Thyroid gland (tissue), 4 donors: ENCODE measurements around the gene NOTCH4. TPM values are rescaled to one million over a fixed set of nuclear protein-coding genes. Genes with fewer than 3 reads are reported as not detected.

Experiments
- DNase-seq, 2 donors: peaks; one replicate each; pipeline ENCODE4 v3.0.0-alpha.2; 2019
- H3K27ac ChIP-seq, 3 donors: fragments of 200-600 bp; sonication (generic); 1 replicate in 2 of 3; 2 replicates in 1 of 3; pipeline ENCODE4 v1.5.1; 2016 to 2019; ENCODE audit warnings: mild to moderate bottlenecking in 1 of 3, moderate library complexity in 1 of 3
- H3K27me3 ChIP-seq: fragments of 200-600 bp; sonication (generic); one replicate; pipeline ENCODE4 v1.5.1; 2019
- H3K36me3 ChIP-seq, 2 donors: fragments of 200-600 bp; sonication (generic); one replicate each; pipeline ENCODE4 v1.5.1; 2016 to 2019
- H3K4me1 ChIP-seq, 2 donors: fragments of 200-600 bp; sonication (generic); one replicate each; pipeline ENCODE4 v1.5.1; 2017 to 2019
- H3K4me3 ChIP-seq, 3 donors: fragments of 200-600 bp; sonication (generic); replicated peaks in 1 of 3; 1 replicate in 2 of 3; 2 replicates in 1 of 3; pipeline ENCODE4 v1.5.1; 2016; ENCODE audit warnings: mild to moderate bottlenecking in 1 of 3
- H3K9me3 ChIP-seq: fragments of 200-600 bp; sonication (generic); one replicate; pipeline ENCODE4 v1.5.1; 2017
- CTCF ChIP-seq, 6 experiments: fragments of 200-600 bp in 3 of 6; fragments of 450-650 bp in 3 of 6; sonication (generic) in 3 of 6; IDR thresholded peaks; one replicate each; pipeline ENCODE4 v1.5.1; 2016 to 2019; ENCODE audit warnings: antibody characterized with exemption in 6 of 6, mild to moderate bottlenecking in 2 of 6, inconsistent platforms in 1 of 6, moderate library complexity in 1 of 6
- POLR2A ChIP-seq, 2 donors: fragments of 450-650 bp; IDR thresholded peaks; one replicate each; pipeline ENCODE4 v1.6.1; 2017; ENCODE audit warnings: antibody characterized with exemption in 2 of 2, mild to moderate bottlenecking in 2 of 2, moderate library complexity in 1 of 2
- WGBS, 2 donors: methylation state at CpG; one replicate each; pipeline ENCODE4 v1.1.5; 2017; 5-methylcytosine and 5-hydroxymethylcytosine counted together
- intact Hi-C: fragments of 100-400 bp; cut with DNase I; formaldehyde crosslinking; loops from one replicate; pipeline ENCODE4 v1.15.1; 2023
- total RNA-seq, 4 donors: library from RNA; depleted of rRNA; stranded (reverse); fragments of >200 nt; gene quantifications; one replicate each; pipeline ENCODE4 v1.2.3, GENCODE V29; 2016

The NOTCH4 gene
- total RNA-seq, 4 donors from 2014 or later: 11.0 to 37.9 (median 17.5) TPM

DNA sequence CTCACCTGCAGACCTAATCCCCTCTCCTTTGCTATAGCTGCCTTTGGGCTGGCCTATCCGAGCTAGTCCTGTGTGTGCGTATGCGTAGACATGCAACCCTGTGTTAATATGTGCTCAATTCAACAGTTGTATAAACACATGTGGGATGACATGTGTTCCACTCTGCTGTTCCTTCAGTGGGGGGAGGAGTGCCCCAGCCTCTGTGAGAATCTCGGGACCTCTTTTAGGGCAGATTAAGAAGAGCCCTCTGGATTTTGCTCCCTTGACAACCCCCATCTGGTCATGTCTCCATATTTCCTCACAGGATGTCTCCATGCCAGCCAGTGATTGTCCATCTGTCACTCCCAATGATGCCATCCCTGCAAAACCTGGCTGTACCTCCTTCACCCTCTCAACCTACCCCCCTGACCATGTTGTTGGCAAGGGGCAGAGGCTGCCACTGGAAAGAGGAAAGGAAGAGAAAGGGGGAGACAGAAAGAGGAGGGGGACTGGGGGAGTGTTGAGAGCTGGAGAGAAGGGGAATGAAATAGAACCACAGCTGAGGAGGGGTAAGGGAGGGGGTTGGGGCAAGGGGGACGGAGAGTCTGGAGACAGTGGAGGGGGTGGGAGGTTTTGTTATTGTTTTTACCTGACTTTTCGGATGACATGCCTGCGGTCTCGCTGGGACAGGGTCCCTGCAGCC, 72.5 kb downstream of the NOTCH4 start:
- intact Hi-C loops: loop anchor here (5.0 to 10.0 kb wide), 2 partner anchors 34 to 107 kb away; no protein-coding TSS in a partner anchor
- WGBS, 2 donors: 46 to 52% methylated on average over 8 of the region's 8 CpGs
- H3K4me1 ChIP-seq: peaks cover 25 to 26% of the 10 kb centered on the region in 2 donors
- DNase-seq: no peak
- TF ChIP-seq CTCF (IDR thresholded peaks at IDR 0.05) (no peak), POLR2A (IDR thresholded peaks at IDR 0.05) (no peak)
- H3K9me3 ChIP-seq: no peaks in the 10 kb centered on the region
- H3K27ac ChIP-seq: peak overlapping the region in 1 of 3 donors; percentile 31
- H3K27me3 ChIP-seq: no peaks in the 10 kb centered on the region
- no peaks in the 10 kb centered on the region for H3K36me3 ChIP-seq
- H3K4me3 ChIP-seq: peak overlapping the region in 1 of 3 donors; percentile 23

DNA sequence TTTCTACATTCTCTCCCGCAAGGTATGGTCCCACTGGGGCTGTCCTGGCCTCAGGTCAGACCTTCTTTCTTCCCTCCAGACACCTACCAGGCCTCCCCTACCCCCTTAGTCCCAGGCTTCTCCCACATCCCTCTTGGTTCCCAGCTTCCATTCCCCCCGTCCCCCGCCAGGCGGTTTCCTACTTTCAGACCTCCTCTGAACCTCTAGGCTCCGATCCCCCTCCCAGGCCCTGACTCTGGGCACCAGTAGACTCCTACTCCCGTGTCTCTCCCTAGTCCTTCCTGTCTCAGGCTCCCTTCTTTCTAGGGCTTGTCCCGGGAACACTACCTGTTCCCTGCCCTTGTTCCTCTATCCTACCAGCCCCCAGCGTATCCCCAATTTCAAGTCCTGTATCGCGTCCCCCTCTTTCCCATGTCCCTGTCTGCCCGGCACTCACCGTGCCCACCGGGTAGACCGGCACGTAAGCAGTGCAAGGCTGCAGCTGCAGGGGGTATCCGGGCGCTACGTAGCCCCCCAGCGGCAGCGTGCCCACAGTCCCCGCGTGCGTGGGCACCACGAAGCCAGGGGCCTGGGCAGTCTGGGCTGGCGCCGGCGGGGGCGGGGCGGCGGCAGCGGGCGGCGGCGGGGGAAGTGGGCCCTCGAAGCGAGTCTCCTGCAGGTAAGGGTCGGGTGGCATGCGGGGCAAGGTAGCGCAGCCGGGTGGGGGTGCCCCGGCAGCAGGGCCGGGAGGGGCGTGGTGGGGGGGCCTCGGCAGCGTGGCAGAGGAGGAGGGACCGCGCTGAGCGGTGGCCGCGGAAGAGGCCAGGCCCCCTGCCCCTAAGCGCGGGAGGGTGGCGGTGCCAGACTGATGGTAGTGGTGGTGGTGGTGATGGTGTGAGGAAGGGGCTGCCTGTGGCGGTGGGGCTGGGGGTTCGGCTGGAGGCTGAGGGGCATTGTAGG, 73.7 kb downstream of the NOTCH4 start:
- TF ChIP-seq CTCF (IDR thresholded peaks at IDR 0.05) (no peak), POLR2A (IDR thresholded peaks at IDR 0.05) (no peak)
- Histone ChIP-seq H3K9me3 (no peaks in the 10 kb centered on the region), H3K36me3 (no peaks in the 10 kb centered on the region), H3K4me1 (peaks cover 20 to 25% of the 10 kb centered on the region in 2 donors), H3K27ac (no peak overlapping the region), H3K4me3 (no peak overlapping the region), H3K27me3 (no peaks in the 10 kb centered on the region)
- intact Hi-C loops: loop anchor here (5.0 to 10.0 kb wide), 2 partner anchors 33 to 105 kb away; no protein-coding TSS in a partner anchor
- no peak for DNase-seq
- 61 to 64% methylated on average over 27 to 31 of the region's 55 CpGs for WGBS, 2 donors

- no peak for DNase-seq
- H3K36me3 ChIP-seq: no peaks in the 10 kb centered on the region
- no peak for TF ChIP-seq POLR2A (IDR thresholded peaks at IDR 0.05)
- no peak for TF ChIP-seq CTCF (IDR thresholded peaks at IDR 0.05)
- no peak overlapping the region for H3K4me3 ChIP-seq
- intact Hi-C loops: no loop called here
- WGBS, 2 donors: 51 to 52% methylated on average over 44 to 47 of the region's 47 CpGs
- peaks cover 15 to 19% of the 10 kb centered on the region in 2 donors for H3K4me1 ChIP-seq
- no peaks in the 10 kb centered on the region for H3K27me3 ChIP-seq
- H3K27ac ChIP-seq: no peak overlapping the region
- H3K9me3 ChIP-seq: no peaks in the 10 kb centered on the region
These were observed 74.6 kb downstream of the NOTCH4 start for GRCh38 chr6:32149092-32149755.

DNA sequence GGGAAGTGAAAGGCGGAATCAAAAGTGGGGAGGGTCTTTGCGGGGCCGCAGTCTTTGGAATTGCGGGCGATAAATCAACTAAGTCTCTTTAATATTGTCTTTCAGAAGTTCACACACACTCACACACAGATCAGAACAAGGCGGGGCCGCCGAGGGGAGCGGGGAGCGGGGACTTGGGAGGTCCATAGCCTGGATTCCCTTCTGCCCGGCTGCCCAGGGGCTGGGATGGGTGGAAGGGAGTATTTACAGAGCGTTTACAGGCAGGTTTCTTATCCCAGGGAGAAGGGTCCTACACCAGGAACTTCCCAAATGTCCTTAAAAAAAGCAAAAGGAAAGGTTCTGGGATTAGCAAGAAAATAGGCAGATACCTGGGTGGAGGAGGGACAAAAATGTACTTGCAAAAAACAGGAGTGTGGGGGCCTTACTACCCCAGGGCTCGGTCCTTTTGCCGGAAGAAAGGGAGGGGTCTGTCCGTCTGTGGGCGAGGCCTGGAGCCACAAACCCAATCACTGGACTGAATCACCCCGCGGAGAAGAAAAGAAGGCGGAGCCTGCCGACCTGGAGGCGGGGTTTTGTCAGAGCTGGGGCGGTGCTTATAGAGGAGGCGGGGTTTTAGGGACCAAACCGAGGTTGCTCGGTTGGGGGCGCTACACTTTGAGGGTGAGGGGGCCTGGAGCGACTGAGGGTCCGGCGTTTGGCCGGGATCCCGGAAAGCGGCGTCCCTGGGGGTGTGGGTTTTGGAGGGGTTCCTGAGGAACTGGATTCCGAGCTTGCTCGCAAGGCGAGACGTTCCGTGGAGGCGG, 75.4 kb downstream of the NOTCH4 start:
- Histone ChIP-seq H3K4me3 (no peak overlapping the region), H3K27ac (no peak overlapping the region), H3K9me3 (no peaks in the 10 kb centered on the region), H3K4me1 (peaks cover 14 to 15% of the 10 kb centered on the region in 2 donors), H3K36me3 (no peaks in the 10 kb centered on the region), H3K27me3 (no peaks in the 10 kb centered on the region)
- intact Hi-C loops: no loop called here
- no peak for TF ChIP-seq POLR2A (IDR thresholded peaks at IDR 0.05)
- TF ChIP-seq CTCF (IDR thresholded peaks at IDR 0.05): no peak
- peak; percentile 30 to 57 for DNase-seq
- 28 to 33% methylated on average over 39 of the region's 39 CpGs for WGBS, 2 donors
